Measurements from ENCODE around the gene CTSA.
A peak's percentile ranks its signal among the peaks of the same experiment; 100 is the strongest.
"Not testable (repeated sequence)": the region's sequence is repeated elsewhere in the genome, so short reads cannot be mapped to it uniquely, and the experiment has no call there.

CTSA gene

GRCh38 chr20:45867136-45867818, 23.9 kb upstream of the CTSA start:
- DNase-seq = no peak

- no peak for DNase-seq
These were observed 23.3 kb upstream of the CTSA start for GRCh38 chr20:45867819-45868176.

- DNase-seq = no peak
These were observed 18.5 kb upstream of the CTSA start for GRCh38 chr20:45872626-45873025.

- no peak for DNase-seq
These were observed 17.6 kb upstream of the CTSA start for GRCh38 chr20:45873409-45874103.

- not testable (repeated sequence) for DNase-seq
These were observed 17.0 kb upstream of the CTSA start for GRCh38 chr20:45874104-45874481.

GRCh38 chr20:45874576-45874975, 16.6 kb upstream of the CTSA start:
- DNase-seq = no peak

GRCh38 chr20:45878076-45878761, 12.9 kb upstream of the CTSA start:
- DNase-seq = no peak

- peak; percentile 90 for DNase-seq
These were observed 9.9 kb upstream of the CTSA start, which contains the start of gene ZSWIM1 for GRCh38 chr20:45880988-45881788. ZSWIM1 (plus strand) TSS chr20:45881227; CDS start chr20:45882593, 1,366 bp downstream.

GRCh38 chr20:45882469-45883099, 8.6 kb upstream of the CTSA start:
- no peak for DNase-seq

GRCh38 chr20:45883100-45883469, 8.1 kb upstream of the CTSA start:
- DNase-seq = no peak

- DNase-seq = no peak
These were observed 4.4 kb upstream of the CTSA start for GRCh38 chr20:45886590-45887345.

- DNase-seq = no peak
These were observed 3.8 kb upstream of the CTSA start, which contains the start of gene SPATA25 for GRCh38 chr20:45887346-45887715. SPATA25 (minus strand) TSS chr20:45887622; CDS start chr20:45887590, 32 bp downstream.

GRCh38 chr20:45888681-45889080, 2.5 kb upstream of the CTSA start:
- no peak for DNase-seq

- no peak for DNase-seq
These were observed 804 bp upstream of the CTSA start for GRCh38 chr20:45890077-45890984.

- DNase-seq = no peak
These were observed 1.1 kb downstream of the CTSA start for GRCh38 chr20:45892049-45892825.

- DNase-seq = no peak
These were observed 1.8 kb downstream of the CTSA start for GRCh38 chr20:45892828-45893500.

- no peak for DNase-seq
These were observed 2.7 kb downstream of the CTSA start for GRCh38 chr20:45893831-45894230.

- DNase-seq = no peak
These were observed 3.7 kb downstream of the CTSA start for GRCh38 chr20:45894797-45895196.

GRCh38 chr20:45896641-45897161, 5.6 kb downstream of the CTSA start:
- no peak for DNase-seq

All from NCI-H1436 treated with DMSO at 0.1 percent for 48 hours (cell line).